Uterus (tissue), 2 donors: Measurements from ENCODE around the gene THRB.

Experiments used
- CTCF ChIP-seq, 4 experiments: fragments of 200-600 bp in 2 of 4; fragments of 450-650 bp in 2 of 4; sonication (generic) in 2 of 4; IDR thresholded peaks; one replicate each; pipeline ENCODE4 v1.5.1; 2016 to 2019; ENCODE audit warnings: antibody characterized with exemption in 4 of 4, mild to moderate bottlenecking in 2 of 4, moderate library complexity in 1 of 4
- POLR2A ChIP-seq, 2 donors: fragments of 450-650 bp; IDR thresholded peaks; one replicate each; pipeline ENCODE4 v1.6.1; 2016; ENCODE audit warnings: antibody characterized with exemption in 2 of 2, mild to moderate bottlenecking in 1 of 2, moderate library complexity in 1 of 2

- TF ChIP-seq CTCF (IDR thresholded peaks at IDR 0.05) (no peak), POLR2A (IDR thresholded peaks at IDR 0.05) (no peak)
These were observed 156.1 kb downstream of the THRB start for GRCh38 chr3:24338409-24339130.
